ENCODE results near the gene SEPTIN10. TPM values are rescaled to one million over a fixed set of nuclear protein-coding genes. Genes with fewer than 3 reads are reported as not detected.

SEPTIN10 gene
- total RNA-seq, 1 experiment from 2014 or later, result 92.5 TPM

GRCh38 chr2:109523536-109524361 is 90.0 kb downstream of the SEPTIN10 start:
- Histone ChIP-seq H4K91ac (ENCODE audit: insufficient read length, low read depth, low read length) (no peak overlapping the region), H2BK120ac (ENCODE audit: low read depth, low read length, poor library complexity, severe bottlenecking) (no peak overlapping the region), H3K4ac (ENCODE audit: low read depth, low read length) (no peak overlapping the region), H3K9ac (ENCODE audit: extremely low read depth, insufficient read length, low read length) (no peak overlapping the region), H2BK20ac (ENCODE audit: low read depth, low read length, poor library complexity, severe bottlenecking) (no peak overlapping the region), H3K23ac (ENCODE audit: insufficient read length, low read depth, low read length) (no peak overlapping the region), H3K14ac (ENCODE audit: insufficient read depth, low read length) (no peak overlapping the region), H3K27me3 (ENCODE audit: insufficient read depth, low read length) (no peaks in the 10 kb centered on the region), H4K8ac (replicated peaks; ENCODE audit: insufficient read length, low read depth, low read length) (no peak overlapping the region), H3K56ac (ENCODE audit: insufficient read length, low read depth, low read length) (no peak overlapping the region), H3K27ac (ENCODE audit: insufficient read length, low read depth, low read length) (no peak overlapping the region), H3K4me1 (ENCODE audit: insufficient read depth, low read length) (no peaks in the 10 kb centered on the region), H3K4me2 (ENCODE audit: insufficient read depth, insufficient read length, low read length) (no peak overlapping the region), H3K23me2 (ENCODE audit: insufficient read length, low read depth, low read length, poor library complexity, severe bottlenecking) (no peaks in the 10 kb centered on the region), H2BK12ac (ENCODE audit: insufficient read length, low read depth, low read length) (no peak overlapping the region), H4K5ac (ENCODE audit: insufficient read length, low read depth, low read length) (no peak overlapping the region), H3K9me3 (ENCODE audit: control insufficient read depth, low read depth, low read length) (no peaks in the 10 kb centered on the region), H2AFZ (ENCODE audit: low read length) (no peak overlapping the region), H4K20me1 (ENCODE audit: control insufficient read depth, insufficient read depth, insufficient read length) (no peaks in the 10 kb centered on the region), H3K79me2 (ENCODE audit: insufficient read depth, low read length) (no peaks in the 10 kb centered on the region), H2AK5ac (ENCODE audit: insufficient read length, low read length) (no peak overlapping the region), H3K79me1 (ENCODE audit: insufficient read depth, low read depth, low read length, poor library complexity, severe bottlenecking) (no peaks in the 10 kb centered on the region), H3K18ac (ENCODE audit: insufficient read length, low read depth, low read length) (no peak overlapping the region), H2BK15ac (ENCODE audit: low read depth, low read length) (no peak overlapping the region), H3T11ph (ENCODE audit: low read length) (no peak overlapping the region), H2BK5ac (ENCODE audit: insufficient read length, low read length) (no peak overlapping the region)
- Mint-ChIP-seq H3K4me3 (no peak overlapping the region), H3K36me3 (ENCODE audit: insufficient read depth in 1 of 3, low read depth in 3 of 3) (no peaks in the 10 kb centered on the region), H3K9me3 (no peaks in the 10 kb centered on the region), H3K27ac (no peak overlapping the region), H3K4me1 (no peaks in the 10 kb centered on the region), H3K27me3 (ENCODE audit: low read depth) (no peaks in the 10 kb centered on the region)
- TF ChIP-seq, protein P1, sequence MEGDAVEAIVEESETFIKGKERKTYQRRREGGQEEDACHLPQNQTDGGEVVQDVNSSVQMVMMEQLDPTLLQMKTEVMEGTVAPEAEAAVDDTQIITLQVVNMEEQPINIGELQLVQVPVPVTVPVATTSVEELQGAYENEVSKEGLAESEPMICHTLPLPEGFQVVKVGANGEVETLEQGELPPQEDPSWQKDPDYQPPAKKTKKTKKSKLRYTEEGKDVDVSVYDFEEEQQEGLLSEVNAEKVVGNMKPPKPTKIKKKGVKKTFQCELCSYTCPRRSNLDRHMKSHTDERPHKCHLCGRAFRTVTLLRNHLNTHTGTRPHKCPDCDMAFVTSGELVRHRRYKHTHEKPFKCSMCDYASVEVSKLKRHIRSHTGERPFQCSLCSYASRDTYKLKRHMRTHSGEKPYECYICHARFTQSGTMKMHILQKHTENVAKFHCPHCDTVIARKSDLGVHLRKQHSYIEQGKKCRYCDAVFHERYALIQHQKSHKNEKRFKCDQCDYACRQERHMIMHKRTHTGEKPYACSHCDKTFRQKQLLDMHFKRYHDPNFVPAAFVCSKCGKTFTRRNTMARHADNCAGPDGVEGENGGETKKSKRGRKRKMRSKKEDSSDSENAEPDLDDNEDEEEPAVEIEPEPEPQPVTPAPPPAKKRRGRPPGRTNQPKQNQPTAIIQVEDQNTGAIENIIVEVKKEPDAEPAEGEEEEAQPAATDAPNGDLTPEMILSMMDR (conservative IDR thresholded peaks at IDR 0.05), result no peak
- DNase-seq, result no peak
- no CpG with 5 or more reads among the region's 13 CpGs for WGBS (ENCODE audit: extremely low coverage, insufficient read length, low lambda C conversion rate)
